CD4-positive, alpha-beta memory T cell (primary cell): ENCODE measurements around the gene MTHFD2. TPM values are rescaled to one million over a fixed set of nuclear protein-coding genes. Genes with fewer than 3 reads are reported as not detected.
"Not testable (repeated sequence)": the region's sequence is repeated elsewhere in the genome, so short reads cannot be mapped to it uniquely, and the experiment has no call there.

ENCODE experiments used
- CTCF ChIA-PET: fragments of 350-600 bp; sonication (Branson Sonifier 250); formaldehyde crosslinking; loops from one replicate; lab custom pipeline; 2021; ENCODE audit warnings: inconsistent platforms; ENCODE audit not compliant: partially characterized antibody; lab: Charles Lee
- POLR2A ChIA-PET: fragments of 350-600 bp; sonication (Branson Sonifier 250); formaldehyde crosslinking; loops from one replicate; lab custom pipeline; 2021; ENCODE audit not compliant: partially characterized antibody; lab: Charles Lee
- DNase-seq, 5 donors: peaks; one replicate each; pipeline versions ENCODE4 v3.0.0 to v3.0.0-alpha.2; 2020 to 2022; ENCODE audit warnings: mixed read lengths in 1 of 5
- H3K27ac ChIP-seq: one replicate; pipeline ENCODE4 v1.7.0; 2013; ENCODE audit warnings: low read depth, low read length
- H3K27me3 ChIP-seq: 2 replicates; pipeline ENCODE4 v1.7.0; 2013; ENCODE audit warnings: mild to moderate bottlenecking, low read length, moderate library complexity; ENCODE audit not compliant: insufficient read depth
- H3K36me3 ChIP-seq: 2 replicates; pipeline ENCODE4 v1.7.0; 2013; ENCODE audit warnings: mild to moderate bottlenecking, low read length, moderate library complexity; ENCODE audit not compliant: insufficient read depth
- H3K4me1 ChIP-seq: 2 replicates; pipeline ENCODE4 v1.7.0; 2013; ENCODE audit warnings: mild to moderate bottlenecking, low read length, moderate library complexity; ENCODE audit not compliant: insufficient read depth
- H3K4me3 ChIP-seq, 2 donors: one replicate each; pipeline ENCODE4 v1.7.0; 2013; ENCODE audit warnings: low read length in 2 of 2, mild to moderate bottlenecking in 1 of 2
- H3K9me3 ChIP-seq, 2 donors: one replicate each; pipeline ENCODE4 v1.7.0; 2013; ENCODE audit warnings: low read length in 2 of 2, control low read depth in 1 of 2; ENCODE audit not compliant: control insufficient read depth in 1 of 2
- H3K27ac Mint-ChIP-seq, 7 donors: one replicate each; pipeline ENCODE4 v1.8.0; 2020 to 2021; ENCODE audit warnings: mixed read lengths in 7 of 7, mild to moderate bottlenecking in 6 of 7, inconsistent platforms in 3 of 7, moderate library complexity in 3 of 7
- H3K27me3 Mint-ChIP-seq, 2 donors: one replicate each; pipeline ENCODE4 v1.8.0; 2020 to 2021; ENCODE audit warnings: mixed read lengths in 2 of 2
- H3K36me3 Mint-ChIP-seq, 2 donors: one replicate each; pipeline ENCODE4 v1.8.0; 2020 to 2021; ENCODE audit warnings: mixed read lengths in 2 of 2, inconsistent platforms in 1 of 2, mild to moderate bottlenecking in 1 of 2
- H3K4me1 Mint-ChIP-seq, 4 donors: one replicate each; pipeline ENCODE4 v1.8.0; 2020 to 2021; ENCODE audit warnings: mixed read lengths in 4 of 4, mild to moderate bottlenecking in 1 of 4
- H3K4me3 Mint-ChIP-seq, 8 donors: one replicate each; pipeline ENCODE4 v1.8.0; 2020 to 2021; ENCODE audit warnings: mixed read lengths in 8 of 8, mild to moderate bottlenecking in 7 of 8, moderate library complexity in 6 of 8, inconsistent platforms in 3 of 8
- H3K9me3 Mint-ChIP-seq, 8 donors: one replicate each; pipeline ENCODE4 v1.8.0; 2020 to 2021; ENCODE audit warnings: mixed read lengths in 8 of 8, mild to moderate bottlenecking in 5 of 8, inconsistent platforms in 3 of 8, moderate library complexity in 1 of 8
- intact Hi-C: fragments of 100-400 bp; cut with micrococcal nuclease; formaldehyde crosslinking; loops from one replicate; pipeline ENCODE4 v1.15.1; 2023
- polyA plus RNA-seq, 2 donors: library from polyadenylated mRNA; unstranded; fragments of 300-500 nt; fragmentation: Illumina TruSeq; gene quantifications; one replicate each; pipeline ENCODE4 v1.2.3, GENCODE V29; 2021
- total RNA-seq, 2 experiments: library from RNA; stranded (reverse); gene quantifications; one replicate each; pipeline ENCODE4 v1.2.3, GENCODE V29; 2021

Gene MTHFD2
- total and polyA plus RNA-seq, 4 experiments from 2014 or later = 13.7 to 25.0 (median 20.1) TPM

DNA sequence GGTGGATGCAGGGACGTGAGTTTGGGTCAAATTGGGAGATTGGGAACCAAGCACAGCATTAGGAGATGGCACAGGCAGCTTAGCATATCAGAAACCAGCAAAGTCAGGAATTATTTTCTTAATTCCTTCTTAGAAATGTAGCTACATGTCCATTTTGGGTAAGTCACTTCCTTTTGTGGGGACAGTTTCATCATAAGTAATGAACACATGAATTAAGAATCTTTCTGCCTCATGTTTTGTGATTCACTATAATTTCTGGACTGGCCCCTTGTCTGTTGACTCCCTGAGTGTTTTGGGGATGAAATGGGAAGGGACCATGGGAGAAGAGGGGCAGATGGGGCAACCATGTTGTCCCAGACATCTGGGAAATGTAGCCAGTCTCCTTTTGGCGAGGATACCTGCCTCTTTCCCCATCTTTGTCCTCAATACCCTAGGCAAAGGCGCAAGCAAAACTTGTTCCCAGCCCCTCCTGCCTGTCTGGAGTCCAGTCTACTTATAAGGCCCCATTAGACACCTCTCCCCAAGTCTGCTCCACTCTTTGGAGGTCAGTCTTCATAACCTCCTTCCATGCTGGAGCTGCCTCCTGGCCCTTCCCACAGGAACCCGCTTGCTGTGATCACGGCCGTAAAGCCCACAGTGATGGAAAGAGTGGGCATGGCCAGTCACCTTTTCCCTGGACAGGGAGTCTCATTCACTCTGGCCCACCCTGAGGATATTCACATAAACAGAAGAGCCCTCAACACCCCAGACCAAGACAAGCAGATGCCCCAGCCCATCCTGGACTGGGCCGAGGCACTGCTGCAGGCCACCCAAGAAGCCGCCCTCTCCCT is 25.7 kb downstream of the MTHFD2 start:
- H3K9me3 ChIP-seq = no peaks in the 10 kb centered on the region
- no peak for DNase-seq
- Mint-ChIP-seq H3K27me3 (no peaks in the 10 kb centered on the region), H3K27ac (no peak overlapping the region), H3K9me3 (no peaks in the 10 kb centered on the region), H3K4me1 (peaks cover 0 to 1% (median 0%) of the 10 kb centered on the region in 4 donors), H3K4me3 (no peak overlapping the region), H3K36me3 (peaks cover 3 to 21% of the 10 kb centered on the region in 2 donors)
- ChIA-PET CTCF (no interaction called here), POLR2A (no interaction called here)
- no peaks in the 10 kb centered on the region for H3K36me3 ChIP-seq
- no peak overlapping the region for H3K4me3 ChIP-seq
- no peaks in the 10 kb centered on the region for H3K27me3 ChIP-seq
- no peaks in the 10 kb centered on the region for H3K4me1 ChIP-seq
- H3K27ac ChIP-seq = no peak overlapping the region
- intact Hi-C loops = no loop called here

DNA sequence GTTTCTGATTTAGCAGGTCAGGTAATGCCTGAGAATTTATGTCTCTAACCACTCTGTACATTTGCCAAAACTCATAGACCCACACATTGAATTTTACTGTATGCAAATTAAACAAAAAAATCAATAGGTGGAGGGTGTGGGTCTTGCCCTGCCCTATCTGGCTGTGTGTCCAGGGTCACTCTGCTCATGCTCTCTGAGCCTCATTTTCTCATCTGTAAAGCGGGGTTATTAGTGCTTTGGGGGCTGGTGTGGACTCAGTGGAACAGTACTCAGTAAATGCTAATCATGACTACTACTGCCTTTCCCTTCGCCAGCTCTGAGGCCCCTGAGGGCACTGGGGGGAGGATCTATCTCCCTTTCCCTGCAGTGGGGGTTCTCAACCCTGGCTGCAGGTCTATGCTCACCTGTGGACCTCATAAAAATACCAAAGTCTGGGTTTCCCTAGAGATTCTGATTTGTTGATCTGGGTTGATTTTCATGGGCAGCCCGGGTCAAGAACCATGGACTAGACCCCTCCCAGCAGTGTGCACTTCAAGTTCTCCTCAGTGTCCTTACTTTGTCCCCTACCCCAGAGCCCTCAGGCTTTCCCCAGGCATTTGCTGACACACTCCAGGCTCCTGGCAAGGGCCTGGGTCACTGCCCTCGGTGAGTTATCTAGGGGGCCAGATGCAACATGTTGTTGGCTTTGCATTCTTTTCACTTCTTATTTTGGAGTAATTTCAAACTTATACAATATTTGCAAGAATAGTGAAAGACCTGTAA is 27.5 kb downstream of the MTHFD2 start:
- Mint-ChIP-seq H3K36me3 (peaks cover 3 to 17% of the 10 kb centered on the region in 2 donors), H3K9me3 (no peaks in the 10 kb centered on the region), H3K27ac (peak overlapping the region in 1 of 7 donors; percentile 26), H3K4me1 (no peaks in the 10 kb centered on the region), H3K4me3 (no peak overlapping the region), H3K27me3 (no peaks in the 10 kb centered on the region)
- Histone ChIP-seq H3K27me3 (no peaks in the 10 kb centered on the region), H3K36me3 (no peaks in the 10 kb centered on the region), H3K9me3 (no peaks in the 10 kb centered on the region), H3K4me3 (no peak overlapping the region), H3K27ac (no peak overlapping the region), H3K4me1 (no peaks in the 10 kb centered on the region)
- DNase-seq = no peak
- intact Hi-C loops = no loop called here
- CTCF ChIA-PET = no interaction called here
- POLR2A ChIA-PET = no interaction called here

DNA sequence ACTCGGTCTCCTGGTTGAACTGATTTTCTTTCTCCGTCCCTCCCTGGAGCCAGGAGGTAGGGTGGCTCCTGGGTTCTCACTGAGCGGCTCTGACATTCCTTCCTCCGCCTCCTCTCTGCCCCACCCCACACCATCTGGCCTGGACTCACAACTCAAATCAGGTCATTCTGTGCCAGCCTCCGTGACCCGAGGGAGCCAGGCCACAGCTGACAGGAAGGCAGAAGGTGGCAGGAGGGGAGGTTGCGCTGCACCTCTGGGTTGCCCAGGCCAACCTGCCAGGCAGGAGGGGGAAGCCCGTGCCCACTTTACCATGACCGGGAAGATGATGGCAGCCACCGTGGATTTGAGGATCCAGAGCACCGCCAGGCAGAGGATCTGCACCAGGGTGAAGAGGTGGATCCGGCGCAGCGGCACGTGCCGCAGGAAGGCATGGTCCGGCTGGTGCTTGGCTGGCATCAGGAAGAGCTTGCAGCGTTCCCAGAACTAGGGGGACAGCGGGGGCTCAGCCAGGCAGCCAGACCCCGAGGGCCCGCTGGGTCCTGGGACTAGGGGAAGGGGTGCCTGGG is 28.3 kb downstream of the MTHFD2 start:
- intact Hi-C loops = no loop called here
- ChIA-PET CTCF (no interaction called here), POLR2A (no interaction called here)
- Mint-ChIP-seq H3K4me1 (no peaks in the 10 kb centered on the region), H3K27ac (peak overlapping the region in 1 of 7 donors; percentile 66), H3K27me3 (no peaks in the 10 kb centered on the region), H3K36me3 (peaks cover 3 to 17% of the 10 kb centered on the region in 2 donors), H3K9me3 (no peaks in the 10 kb centered on the region), H3K4me3 (no peak overlapping the region)
- H3K36me3 ChIP-seq = no peaks in the 10 kb centered on the region
- no peak for DNase-seq
- no peaks in the 10 kb centered on the region for H3K27me3 ChIP-seq
- no peak overlapping the region for H3K4me3 ChIP-seq
- H3K9me3 ChIP-seq = no peaks in the 10 kb centered on the region
- H3K27ac ChIP-seq = no peak overlapping the region
- no peaks in the 10 kb centered on the region for H3K4me1 ChIP-seq

DNA sequence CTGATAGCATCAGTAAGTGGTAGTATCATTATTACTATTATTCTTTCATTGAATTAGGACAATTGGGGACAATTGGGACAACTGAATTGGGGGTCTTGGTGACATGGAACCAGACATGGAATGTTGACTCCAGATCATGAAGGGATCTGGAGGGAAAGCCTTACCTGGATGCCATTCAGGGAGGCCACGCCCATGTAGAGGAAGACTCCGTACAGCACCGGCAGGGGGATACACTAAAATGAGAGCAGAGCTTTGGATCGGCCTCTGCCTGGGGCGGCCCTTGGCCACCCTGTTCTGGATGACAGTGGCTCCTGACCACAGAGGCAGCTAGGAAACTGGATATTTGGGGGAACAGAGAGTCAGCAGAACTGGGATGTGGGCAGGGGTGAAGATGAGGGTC is 29.2 kb downstream of the MTHFD2 start:
- Histone ChIP-seq H3K27me3 (no peaks in the 10 kb centered on the region), H3K36me3 (no peaks in the 10 kb centered on the region), H3K27ac (no peak overlapping the region), H3K4me3 (no peak overlapping the region), H3K9me3 (no peaks in the 10 kb centered on the region), H3K4me1 (no peaks in the 10 kb centered on the region)
- Mint-ChIP-seq H3K27me3 (no peaks in the 10 kb centered on the region), H3K9me3 (no peaks in the 10 kb centered on the region), H3K27ac (no peak overlapping the region), H3K36me3 (peaks cover 0 to 10% of the 10 kb centered on the region in 2 donors), H3K4me3 (no peak overlapping the region), H3K4me1 (no peaks in the 10 kb centered on the region)
- CTCF ChIA-PET = interaction anchor here (1.0 kb wide), 1 partner anchor 107 kb away, joined by 5 read pairs; no protein-coding TSS in a partner anchor
- POLR2A ChIA-PET = no interaction called here
- intact Hi-C loops = no loop called here
- no peak for DNase-seq

DNA sequence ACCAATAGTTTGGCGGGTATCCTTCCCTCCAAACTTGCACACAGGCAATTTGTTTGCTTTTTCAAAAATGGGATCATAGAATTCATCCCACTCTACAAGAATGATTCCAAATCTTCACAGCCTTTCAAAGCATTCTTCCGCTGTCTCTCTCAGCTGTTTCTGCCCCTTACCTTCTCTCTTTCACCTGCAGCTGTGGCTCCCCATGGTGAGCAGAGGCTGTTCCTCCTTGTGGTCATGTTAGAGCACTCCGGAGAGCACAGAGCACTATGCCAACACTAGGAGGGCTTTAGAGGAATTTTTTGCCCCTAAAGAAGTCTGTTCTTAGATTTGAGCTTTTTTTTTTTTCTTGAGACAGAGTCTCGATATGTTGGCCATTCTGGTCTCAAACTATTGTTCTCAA is 30.4 kb downstream of the MTHFD2 start:
- Histone ChIP-seq H3K36me3 (no peaks in the 10 kb centered on the region), H3K27ac (no peak overlapping the region), H3K9me3 (no peaks in the 10 kb centered on the region), H3K4me3 (no peak overlapping the region), H3K27me3 (no peaks in the 10 kb centered on the region), H3K4me1 (no peaks in the 10 kb centered on the region)
- ChIA-PET POLR2A (interaction anchor here (0.8 kb wide), 1 partner anchor 28 kb away, joined by 3 read pairs; no protein-coding TSS in a partner anchor), CTCF (interaction anchor here (0.9 kb wide), 2 partner anchors 21 to 107 kb away, joined by 3 read pairs; no protein-coding TSS in a partner anchor)
- Mint-ChIP-seq H3K4me1 (no peaks in the 10 kb centered on the region), H3K9me3 (no peaks in the 10 kb centered on the region), H3K4me3 (no peak overlapping the region), H3K36me3 (peaks cover 0 to 15% of the 10 kb centered on the region in 2 donors), H3K27ac (peak overlapping the region in 1 of 7 donors; percentile 10), H3K27me3 (no peaks in the 10 kb centered on the region)
- intact Hi-C loops = no loop called here
- DNase-seq = no peak

DNA sequence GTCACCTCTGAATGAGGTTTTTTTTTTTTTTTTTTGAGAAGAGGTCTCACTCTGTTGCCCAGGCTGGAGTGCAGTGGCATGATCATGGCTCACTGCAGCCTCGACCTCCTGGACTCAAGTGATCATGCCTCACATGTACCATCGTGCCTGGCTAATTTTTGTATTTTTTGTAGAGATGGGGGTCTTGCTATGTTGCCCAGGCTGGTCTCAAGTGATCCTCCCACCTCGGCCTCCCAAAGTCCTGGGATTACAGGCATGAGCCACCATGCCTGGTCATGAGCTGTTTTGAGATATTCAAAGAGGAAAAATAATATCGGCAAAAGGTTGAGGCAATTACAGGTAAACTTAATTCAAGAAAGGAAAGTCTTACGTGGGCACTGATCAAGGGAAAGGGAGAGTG is 31.4 kb downstream of the MTHFD2 start:
- ChIA-PET POLR2A (interaction anchor here (0.8 kb wide), 1 partner anchor 29 kb away, joined by 3 read pairs; no protein-coding TSS in a partner anchor), CTCF (interaction anchor here (0.9 kb wide), 1 partner anchor 22 kb away, joined by 3 read pairs; no protein-coding TSS in a partner anchor)
- not testable (repeated sequence) for H3K9me3 Mint-ChIP-seq

DNA sequence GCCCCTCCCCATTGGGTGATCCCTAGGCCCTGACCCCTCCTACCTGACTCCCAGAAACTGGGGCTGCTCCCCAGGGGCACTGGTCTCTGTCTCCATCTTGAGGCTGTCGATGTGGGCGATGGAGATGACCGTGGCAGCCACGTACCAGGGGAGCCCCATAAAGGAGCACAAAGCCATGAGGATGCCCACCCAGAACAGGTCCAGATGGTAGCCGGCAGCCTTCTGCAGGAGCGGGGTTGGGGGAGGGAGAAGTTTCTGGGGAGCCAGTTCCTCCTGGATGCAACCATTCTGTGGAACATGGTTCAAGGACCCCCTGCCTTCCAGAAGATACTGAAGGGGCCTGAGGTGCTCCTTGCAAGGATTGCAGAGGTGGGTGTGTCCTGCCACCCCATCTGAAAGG is 34.0 kb downstream of the MTHFD2 start:
- Histone ChIP-seq H3K27ac (no peak overlapping the region), H3K9me3 (no peaks in the 10 kb centered on the region), H3K36me3 (no peaks in the 10 kb centered on the region), H3K27me3 (no peaks in the 10 kb centered on the region), H3K4me1 (no peaks in the 10 kb centered on the region), H3K4me3 (no peak overlapping the region)
- no peak overlapping the region for H3K4me3 Mint-ChIP-seq
- no peak for DNase-seq
- CTCF ChIA-PET = no interaction called here
- H3K27ac Mint-ChIP-seq = no peak overlapping the region
- H3K4me1 Mint-ChIP-seq = peaks cover 0 to 2% (median 0%) of the 10 kb centered on the region in 4 donors
- no peaks in the 10 kb centered on the region for H3K27me3 Mint-ChIP-seq
- POLR2A ChIA-PET = no interaction called here
- no peaks in the 10 kb centered on the region for H3K9me3 Mint-ChIP-seq
- intact Hi-C loops = no loop called here
- H3K36me3 Mint-ChIP-seq = peaks cover 7 to 29% of the 10 kb centered on the region in 2 donors

More for the DNA sequence above, 31.4 kb downstream of the MTHFD2 start:
- H3K4me3 ChIP-seq, H3K4me1 Mint-ChIP-seq, H3K27me3 ChIP-seq, H3K27ac ChIP-seq, H3K27me3 Mint-ChIP-seq, H3K9me3 ChIP-seq, H3K4me1 ChIP-seq, intact Hi-C loops, H3K36me3 ChIP-seq, H3K27ac Mint-ChIP-seq, H3K4me3 Mint-ChIP-seq, DNase-seq: not testable (repeated sequence)
- H3K36me3 Mint-ChIP-seq = peaks cover 3 to 14% of the 10 kb centered on the region in 2 donors
